ENCODE results near the gene HMOX2.

HMOX2 gene

GRCh38 chr16:4523686-4524085 lies 47.5 kb downstream of the HMOX2 start:
- no peak for DNase-seq (ENCODE audit: low read depth)

- DNase-seq (ENCODE audit: low read depth), result no peak
Observed at GRCh38 chr16:4524571-4524970, 48.4 kb downstream of the HMOX2 start.

GRCh38 chr16:4525069-4525468 lies 48.9 kb downstream of the HMOX2 start:
- DNase-seq (ENCODE audit: low read depth), result no peak

- DNase-seq (ENCODE audit: low read depth), result no peak
Observed at GRCh38 chr16:4525634-4526277, 49.6 kb downstream of the HMOX2 start.

- no peak for DNase-seq (ENCODE audit: low read depth)
Observed at GRCh38 chr16:4529085-4530060, 53.2 kb downstream of the HMOX2 start.

- no peak for DNase-seq (ENCODE audit: low read depth)
Observed at GRCh38 chr16:4531811-4532210, 55.6 kb downstream of the HMOX2 start.

- no peak for DNase-seq (ENCODE audit: low read depth)
Observed at GRCh38 chr16:4532238-4532637, 56.0 kb downstream of the HMOX2 start.

GRCh38 chr16:4533490-4533889 lies 57.3 kb downstream of the HMOX2 start:
- no peak for DNase-seq (ENCODE audit: low read depth)

- DNase-seq (ENCODE audit: low read depth), result no peak
Observed at GRCh38 chr16:4534151-4534790, 58.1 kb downstream of the HMOX2 start.

GRCh38 chr16:4535627-4536108 lies 59.5 kb downstream of the HMOX2 start:
- DNase-seq (ENCODE audit: low read depth), result no peak

GRCh38 chr16:4536391-4537106 lies 60.4 kb downstream of the HMOX2 start:
- no peak for DNase-seq (ENCODE audit: low read depth)

- DNase-seq (ENCODE audit: low read depth), result no peak
Observed at GRCh38 chr16:4537376-4538343, 61.5 kb downstream of the HMOX2 start.

- DNase-seq (ENCODE audit: low read depth), result peak; percentile 95
Observed at GRCh38 chr16:4538350-4539235, 62.4 kb downstream of the HMOX2 start, which contains the start of gene CDIP1. CDIP1 (minus strand) TSS chr16:4538773; CDS start chr16:4514130, 24,643 bp downstream.

- DNase-seq (ENCODE audit: low read depth), result no peak
Observed at GRCh38 chr16:4539716-4540284, 63.6 kb downstream of the HMOX2 start.

- no peak for DNase-seq (ENCODE audit: low read depth)
Observed at GRCh38 chr16:4544473-4544872, 68.3 kb downstream of the HMOX2 start.

GRCh38 chr16:4548124-4548523 lies 71.9 kb downstream of the HMOX2 start:
- no peak for DNase-seq (ENCODE audit: low read depth)

- DNase-seq (ENCODE audit: low read depth), result no peak
Observed at GRCh38 chr16:4550591-4550990, 74.4 kb downstream of the HMOX2 start.

GRCh38 chr16:4552541-4552940 lies 76.3 kb downstream of the HMOX2 start:
- DNase-seq (ENCODE audit: low read depth), result no peak

GRCh38 chr16:4556112-4556511 lies 79.9 kb downstream of the HMOX2 start, which contains the start of gene C16orf96:
C16orf96 (plus strand) TSS chr16:4556340; CDS start chr16:4556490, 150 bp downstream.
- no peak for DNase-seq (ENCODE audit: low read depth)
